ENCODE measurements around the gene PMFBP1. TPM values are rescaled to one million over a fixed set of nuclear protein-coding genes. Genes with fewer than 3 reads are reported as not detected.
A peak's percentile ranks its signal among the peaks of the same experiment; 100 is the strongest.

The PMFBP1 gene
- total RNA-seq, 1 experiment from 2014 or later: 0.03 TPM

DNA sequence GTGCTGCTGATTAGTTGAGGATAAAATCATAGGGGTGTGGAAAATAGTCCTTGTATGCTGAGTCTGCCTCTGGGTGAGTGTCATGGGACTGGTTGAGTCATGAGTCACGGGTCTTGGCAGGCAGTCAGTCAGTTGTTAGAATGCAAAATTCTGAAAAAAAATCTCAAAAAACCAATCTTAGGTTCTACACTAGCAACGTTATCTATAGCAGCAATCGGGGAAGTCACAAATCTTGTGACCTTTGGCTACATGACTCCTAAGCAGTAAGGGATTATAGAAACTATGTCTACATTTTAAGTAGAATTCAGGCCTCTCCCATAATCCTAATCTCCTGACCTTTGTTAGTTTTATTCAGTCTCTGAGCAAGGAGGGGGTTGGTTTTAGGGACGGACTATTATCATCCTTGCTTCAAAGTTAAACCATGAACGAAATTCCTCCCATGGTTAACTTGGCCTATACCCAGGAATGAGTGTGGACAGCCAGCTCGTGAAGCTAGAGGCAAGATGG, 18.0 kb upstream of the PMFBP1 start:
- peak; percentile 65 for DNase-seq (ENCODE audit: low read depth)

DNA sequence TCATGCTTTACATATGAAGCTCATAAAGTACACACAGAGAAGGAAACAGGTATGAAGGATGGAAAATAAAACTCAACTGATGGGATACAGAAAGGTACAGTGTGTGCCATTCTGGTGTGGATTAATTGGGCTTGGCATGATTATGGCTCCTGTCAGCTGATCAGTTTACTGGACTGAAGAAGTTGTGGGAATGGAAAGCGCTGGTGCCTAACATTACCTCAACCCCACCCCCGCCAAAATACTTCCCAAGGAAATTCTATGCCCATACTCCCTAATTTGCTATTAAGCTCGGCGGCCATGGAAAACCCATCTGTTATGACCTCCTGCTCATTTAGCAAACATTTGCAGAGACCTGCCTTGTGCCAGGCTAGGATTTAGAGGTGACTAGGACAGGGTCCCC, 16.6 kb upstream of the PMFBP1 start:
- DNase-seq (ENCODE audit: low read depth): no peak

DNA sequence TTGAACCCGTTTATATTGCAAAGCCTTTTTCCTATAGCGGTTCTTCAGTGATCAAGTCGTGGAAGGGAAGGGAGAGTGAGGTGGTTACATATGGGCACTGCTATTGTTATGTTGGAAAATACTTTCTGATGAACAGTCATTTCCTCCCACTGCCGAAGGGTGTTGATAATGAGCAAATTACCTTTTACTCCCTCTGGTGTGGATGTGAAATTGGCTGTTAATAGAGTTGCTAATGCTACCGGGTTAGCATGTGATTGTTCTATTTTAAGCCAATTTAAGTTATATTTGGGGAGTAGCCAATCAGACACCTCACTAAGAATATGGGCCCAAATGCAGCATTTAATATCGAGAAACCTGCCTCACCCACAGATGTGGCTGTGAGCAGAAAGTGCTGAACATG, 15.6 kb upstream of the PMFBP1 start:
- DNase-seq (ENCODE audit: low read depth): no peak

DNA sequence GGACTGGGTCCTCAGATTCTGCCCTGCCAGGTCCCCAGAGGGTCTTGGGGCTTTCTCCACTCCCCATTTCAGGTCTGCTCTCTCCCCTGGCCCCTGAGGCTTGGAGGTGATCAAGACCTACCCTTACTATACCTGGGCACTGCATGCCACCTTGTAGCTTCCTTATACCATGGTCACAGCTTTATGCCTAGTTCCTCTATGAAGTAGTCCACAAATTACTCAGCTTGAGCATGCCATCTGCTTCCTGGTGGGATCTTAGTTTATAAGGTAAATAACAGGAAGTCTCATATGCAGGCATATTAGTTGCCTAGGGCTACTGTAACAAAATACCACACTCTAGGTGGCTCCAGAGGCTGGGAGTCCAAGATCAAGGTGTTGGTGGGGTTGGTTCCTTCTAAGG, 11.0 kb upstream of the PMFBP1 start:
- peak; percentile 1 for DNase-seq (ENCODE audit: low read depth)

DNA sequence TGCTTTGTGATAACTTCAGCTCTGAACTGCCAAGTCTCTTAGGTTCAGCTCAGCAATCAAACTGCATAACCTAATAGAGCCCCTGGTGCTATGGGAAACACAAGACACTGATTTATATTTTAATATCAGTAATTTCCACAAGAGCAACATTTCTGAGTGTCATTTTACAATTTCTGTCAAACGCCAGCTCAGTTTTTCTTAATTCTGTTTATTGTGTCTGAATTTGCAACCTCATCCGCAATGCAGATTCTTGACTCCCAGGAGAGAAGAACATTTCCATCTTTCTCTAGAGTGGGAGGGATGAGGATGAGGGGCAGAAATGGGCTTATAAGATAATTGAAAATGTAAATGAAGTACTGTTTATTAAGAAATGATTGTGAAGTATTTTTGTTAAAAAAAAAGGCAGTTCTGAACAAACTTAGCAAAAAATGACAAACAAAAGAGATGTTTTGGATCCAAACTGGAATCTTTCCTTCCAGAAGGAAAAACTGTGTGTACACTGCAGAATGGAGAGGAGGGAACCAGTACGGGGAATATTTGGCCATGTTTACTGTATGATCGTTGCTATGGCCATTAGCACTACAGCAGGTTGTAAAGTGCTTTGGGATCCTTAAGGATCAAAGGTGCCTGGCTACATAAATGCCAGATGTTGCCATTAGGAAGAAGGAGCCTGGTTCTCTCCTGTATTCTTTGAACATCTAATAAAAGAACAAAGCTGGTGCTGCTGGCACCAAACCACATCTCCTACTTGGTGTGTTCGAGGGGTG, 7.4 kb upstream of the PMFBP1 start:
- DNase-seq (ENCODE audit: low read depth): no peak

- no peak for DNase-seq (ENCODE audit: low read depth)
Observed at GRCh38 chr16:72174726-72175125, 2.8 kb upstream of the PMFBP1 start.

GRCh38 chr16:72173997-72174396, 2.0 kb upstream of the PMFBP1 start:
- DNase-seq (ENCODE audit: low read depth): no peak

- DNase-seq (ENCODE audit: low read depth): no peak
Observed at GRCh38 chr16:72171236-72171635, 719 bp downstream of the PMFBP1 start.

DNA sequence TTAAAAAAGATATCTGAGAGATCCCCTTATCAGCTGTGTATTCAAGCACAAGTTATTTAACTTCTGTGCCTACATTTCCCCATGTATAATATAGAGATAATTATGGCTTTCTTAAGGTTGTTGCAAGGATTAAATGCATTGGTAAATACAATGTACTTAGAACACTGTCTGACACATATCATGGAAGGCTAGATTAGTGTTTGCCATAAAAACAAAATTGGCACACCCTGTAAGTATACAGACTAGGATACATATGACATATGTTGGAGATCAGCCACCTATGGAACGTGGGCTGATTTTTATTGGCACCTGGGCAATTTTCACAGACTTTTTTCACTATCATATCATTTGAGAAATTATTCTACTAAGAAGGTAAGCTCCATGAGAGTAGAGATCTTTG, 2.2 kb downstream of the PMFBP1 start:
- DNase-seq (ENCODE audit: low read depth): no peak

DNA sequence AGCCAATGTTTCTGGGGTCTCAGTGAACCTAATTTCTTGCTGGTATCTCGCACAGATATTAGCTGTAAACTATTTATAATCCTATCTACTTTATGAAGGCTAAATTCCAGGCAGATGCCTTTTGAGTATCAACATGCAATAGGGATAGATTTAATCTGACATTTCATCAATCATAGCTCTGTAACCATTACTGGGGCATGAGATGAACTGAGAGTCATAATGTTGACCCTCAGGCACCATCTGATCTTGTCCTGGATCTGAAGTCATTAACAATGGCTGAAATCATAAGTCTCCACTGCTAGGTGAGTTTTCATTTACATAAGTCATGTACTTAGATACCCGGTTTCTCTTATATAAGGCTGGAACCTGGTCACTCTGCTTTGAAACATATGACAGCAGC, 3.6 kb downstream of the PMFBP1 start:
- DNase-seq (ENCODE audit: low read depth): no peak

- DNase-seq (ENCODE audit: low read depth): no peak
Observed at GRCh38 chr16:72166954-72167561, 4.9 kb downstream of the PMFBP1 start.

GRCh38 chr16:72166151-72166550, 5.8 kb downstream of the PMFBP1 start:
- DNase-seq (ENCODE audit: low read depth): no peak

- DNase-seq (ENCODE audit: low read depth): no peak
Observed at GRCh38 chr16:72164691-72165090, 7.3 kb downstream of the PMFBP1 start.

DNA sequence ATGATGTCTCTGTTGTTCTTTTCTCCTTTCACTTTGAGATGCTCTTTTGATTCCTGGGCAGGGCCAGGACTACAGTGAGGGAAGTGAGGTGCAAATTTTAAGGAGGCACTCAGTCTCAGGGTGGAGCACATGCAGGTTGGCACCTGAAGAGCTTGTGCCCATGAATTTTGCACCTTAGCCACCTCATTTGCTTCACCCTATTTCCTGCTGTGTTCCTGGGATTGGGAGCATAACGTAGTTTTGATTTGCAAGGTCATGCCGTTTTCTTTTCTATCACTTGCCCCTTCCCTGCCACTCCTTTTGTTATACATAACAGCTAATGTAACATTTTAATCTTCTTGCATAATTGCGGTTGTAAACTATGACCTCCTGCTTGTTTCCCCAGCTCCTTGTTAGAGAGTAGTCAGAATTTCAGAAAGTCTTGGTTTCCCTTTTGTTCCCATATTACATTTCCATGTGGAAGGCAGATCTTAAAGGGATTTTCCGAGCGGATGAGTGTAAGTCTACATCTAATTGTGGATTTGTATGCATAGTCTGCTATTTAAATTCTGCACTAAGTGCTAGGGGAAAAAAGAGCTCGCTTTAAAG, 9.8 kb downstream of the PMFBP1 start:
- DNase-seq (ENCODE audit: low read depth): no peak

- DNase-seq (ENCODE audit: low read depth): no peak
Observed at GRCh38 chr16:72159801-72160200, 12.2 kb downstream of the PMFBP1 start.

DNA sequence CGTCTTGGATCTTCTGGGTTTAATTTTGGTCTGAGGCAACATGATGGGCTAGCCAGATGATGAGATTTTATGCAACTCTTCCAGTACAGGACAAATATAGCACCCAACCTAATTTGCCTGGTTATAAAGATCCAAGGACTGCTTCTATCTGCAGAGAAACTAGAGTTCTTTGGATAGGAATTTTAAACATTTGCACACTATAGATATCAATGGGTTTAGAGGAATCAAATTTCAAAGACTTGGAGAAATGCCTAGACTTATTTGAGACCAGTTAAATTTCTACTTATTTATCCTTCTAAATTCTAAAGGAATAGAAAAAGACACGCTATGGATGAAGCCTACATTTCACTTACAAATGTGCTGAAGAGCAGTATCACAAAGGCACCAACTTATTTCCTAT, 12.6 kb downstream of the PMFBP1 start:
- no peak for DNase-seq (ENCODE audit: low read depth)

- peak; percentile 19 for DNase-seq (ENCODE audit: low read depth)
Observed at GRCh38 chr16:72149676-72150464, 22.1 kb downstream of the PMFBP1 start.

- no peak for DNase-seq (ENCODE audit: low read depth)
Observed at GRCh38 chr16:72142476-72142875, 29.5 kb downstream of the PMFBP1 start.

DNA sequence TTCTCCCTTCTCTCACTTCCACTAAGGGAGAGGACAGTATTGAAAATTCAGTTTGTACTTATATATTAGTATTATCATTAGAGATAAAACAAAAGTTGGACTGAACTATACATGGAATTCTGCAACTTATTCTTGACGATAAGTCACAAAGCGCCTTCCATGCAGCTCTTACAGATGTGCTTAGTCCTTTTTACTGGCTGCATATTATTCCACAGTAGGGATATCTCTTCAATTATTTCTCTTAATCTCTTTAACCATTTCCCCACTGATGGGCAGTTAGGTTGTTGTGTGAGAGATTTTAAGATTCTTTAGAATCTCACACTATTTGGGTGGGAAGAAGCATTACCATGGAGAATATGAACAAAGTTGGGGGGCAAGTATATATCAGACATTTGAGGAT, 32.0 kb downstream of the PMFBP1 start:
- no peak for DNase-seq (ENCODE audit: low read depth)

GRCh38 chr16:72138064-72138572, 33.8 kb downstream of the PMFBP1 start:
- no peak for DNase-seq (ENCODE audit: low read depth)

GRCh38 chr16:72137380-72138063, 34.4 kb downstream of the PMFBP1 start:
- DNase-seq (ENCODE audit: low read depth): no peak
